Small intestine (tissue), 7 donors: Measurements from ENCODE around the gene FAM83C. TPM values are rescaled to one million over a fixed set of nuclear protein-coding genes. Genes with fewer than 3 reads are reported as not detected.
"Not testable (repeated sequence)": the region's sequence is repeated elsewhere in the genome, so short reads cannot be mapped to it uniquely, and the experiment has no call there.

Experiments
- DNase-seq, 2 donors: peaks; one replicate each; pipeline versions ENCODE4 v3.0.0 to v3.0.0-alpha.2; 2013
- FAIRE-seq: peaks from 2 replicates; lab custom pipeline; 2012; peaks lifted over from hg19 to GRCh38; lab: Jason Lieb, UNC
- H3K27ac ChIP-seq, 3 donors: one replicate each; pipeline ENCODE4 v1.5.1; 2013; ENCODE audit warnings: low read length in 2 of 3, mild to moderate bottlenecking in 2 of 3, control low read depth in 1 of 3, inconsistent platforms in 1 of 3, low read depth in 1 of 3, moderate library complexity in 1 of 3
- H3K27me3 ChIP-seq, 3 donors: one replicate each; pipeline ENCODE4 v1.6.1; 2013; ENCODE audit warnings: low read length in 3 of 3, inconsistent platforms in 1 of 3; ENCODE audit not compliant: control insufficient read depth in 3 of 3, insufficient read depth in 3 of 3
- H3K36me3 ChIP-seq, 3 donors: one replicate each; pipeline ENCODE4 v1.6.1; 2013; ENCODE audit warnings: low read length in 3 of 3, inconsistent platforms in 1 of 3, low read depth in 1 of 3, mild to moderate bottlenecking in 1 of 3, moderate library complexity in 1 of 3; ENCODE audit not compliant: control insufficient read depth in 3 of 3, insufficient read depth in 2 of 3
- H3K4me1 ChIP-seq, 3 donors: one replicate each; pipeline ENCODE4 v1.6.1; 2013; ENCODE audit warnings: low read length in 2 of 3, inconsistent platforms in 1 of 3, low read depth in 1 of 3, mild to moderate bottlenecking in 1 of 3, moderate library complexity in 1 of 3; ENCODE audit not compliant: control insufficient read depth in 3 of 3, insufficient read depth in 2 of 3
- H3K4me3 ChIP-seq, 3 donors: one replicate each; pipeline ENCODE4 v1.5.1; 2013; ENCODE audit warnings: low read length in 3 of 3, control low read depth in 1 of 3, inconsistent platforms in 1 of 3, low read depth in 1 of 3, mild to moderate bottlenecking in 1 of 3, moderate library complexity in 1 of 3
- H3K9me3 ChIP-seq, 2 donors: one replicate each; pipeline ENCODE4 v1.6.1; 2013; ENCODE audit warnings: low read depth in 1 of 2, low read length in 1 of 2; ENCODE audit not compliant: control insufficient read depth in 2 of 2, insufficient read depth in 1 of 2
- WGBS, 3 donors: extraction: QIAGEN DNeasy Blood & Tissue Kit; methylation state at CpG; one replicate each; pipeline ENCODE4 v1.1.7; 2013; 5-methylcytosine and 5-hydroxymethylcytosine counted together
- polyA plus RNA-seq, 4 donors: library from polyadenylated mRNA; stranded (reverse) in 3 of 4; unstranded in 1 of 4; fragments of 200-250 nt in 3 of 4; fragments of 120-200 nt in 1 of 4; gene quantifications; one replicate each; pipeline versions ENCODE4 v1.2.1 to v1.2.3, GENCODE V29; 2013
- donor health status: healthy with polysubstance abuse.
- donor health status: control.
- donor health status: control.
- donor health status: Bipolar disorder and iron deficiency.
- donor health status: healthy.

The FAM83C gene
- polyA plus RNA-seq, 4 donors, result 0.04 to 0.27 TPM; not detected in 2

GRCh38 chr20:35252598-35252997 lies 39.6 kb downstream of the FAM83C start:
- not testable (repeated sequence) for H3K27me3 ChIP-seq, H3K9me3 ChIP-seq, FAIRE-seq, H3K4me1 ChIP-seq, H3K4me3 ChIP-seq
- peak overlapping the region in 2 of 3 donors; percentile 80 to 84 for H3K27ac ChIP-seq
- 19 to 69% (median 50%) methylated on average over 1 to 2 of the region's 2 CpGs for WGBS, 3 donors
- peaks cover 0 to 14% (median 0%) of the 10 kb centered on the region in 3 donors for H3K36me3 ChIP-seq
- peak in 1 of 2 donors; percentile 71 for DNase-seq

- no peak for FAIRE-seq
- Histone ChIP-seq H3K27me3 (no peaks in the 10 kb centered on the region), H3K36me3 (peaks cover 0 to 14% (median 0%) of the 10 kb centered on the region in 3 donors), H3K27ac (peak overlapping the region in 2 of 3 donors; percentile 80 to 84), H3K4me1 (peaks cover 0 to 5% (median 3%) of the 10 kb centered on the region in 3 donors), H3K4me3 (no peak overlapping the region), H3K9me3 (no peaks in the 10 kb centered on the region)
- DNase-seq, result peak in 1 of 2 donors; percentile 52
- 39 to 56% (median 42%) methylated on average over 2 of the region's 2 CpGs for WGBS, 3 donors
These were observed 40.2 kb downstream of the FAM83C start for GRCh38 chr20:35252037-35252461.

- Histone ChIP-seq H3K27ac (peak overlapping the region in 2 of 3 donors; percentile 36 to 84), H3K4me3 (no peak overlapping the region), H3K4me1 (peaks cover 0 to 5% (median 3%) of the 10 kb centered on the region in 3 donors), H3K36me3 (peaks cover 0 to 14% (median 0%) of the 10 kb centered on the region in 3 donors), H3K27me3 (no peaks in the 10 kb centered on the region), H3K9me3 (no peaks in the 10 kb centered on the region)
- no peak for FAIRE-seq
- 75 to 88% (median 85%) methylated on average over 2 of the region's 2 CpGs for WGBS, 3 donors
- no peak for DNase-seq
These were observed 40.6 kb downstream of the FAM83C start for GRCh38 chr20:35251613-35251940.

GRCh38 chr20:35248641-35249475 lies 43.4 kb downstream of the FAM83C start:
- Histone ChIP-seq H3K4me1 (peaks cover 0 to 5% (median 3%) of the 10 kb centered on the region in 3 donors), H3K36me3 (peaks cover 0 to 8% (median 0%) of the 10 kb centered on the region in 3 donors), H3K9me3 (no peaks in the 10 kb centered on the region), H3K4me3 (no peak overlapping the region), H3K27ac (no peak overlapping the region), H3K27me3 (no peaks in the 10 kb centered on the region)
- 85 to 91% (median 89%) methylated on average over 9 of the region's 9 CpGs for WGBS, 3 donors
- DNase-seq (no peak), FAIRE-seq (no peak)

GRCh38 chr20:35246723-35247122 lies 45.5 kb downstream of the FAM83C start:
- WGBS, 3 donors, result 75 to 87% (median 80%) methylated on average over 12 of the region's 12 CpGs
- Histone ChIP-seq H3K9me3 (no peaks in the 10 kb centered on the region), H3K4me3 (no peak overlapping the region), H3K27ac (no peak overlapping the region), H3K36me3 (peaks cover 0 to 5% (median 0%) of the 10 kb centered on the region in 3 donors), H3K4me1 (peaks cover 0 to 4% (median 0%) of the 10 kb centered on the region in 3 donors), H3K27me3 (no peaks in the 10 kb centered on the region)
- DNase-seq, result peak; percentile 23 to 42
- FAIRE-seq, result no peak

- Histone ChIP-seq H3K4me3 (no peak overlapping the region), H3K27me3 (no peaks in the 10 kb centered on the region), H3K4me1 (no peaks in the 10 kb centered on the region), H3K27ac (no peak overlapping the region), H3K9me3 (no peaks in the 10 kb centered on the region), H3K36me3 (peaks cover 0 to 4% (median 0%) of the 10 kb centered on the region in 3 donors)
- no peak for FAIRE-seq
- no peak for DNase-seq
- WGBS, 3 donors, result 63 to 66% (median 64%) methylated on average over 2 of the region's 2 CpGs
These were observed 48.2 kb downstream of the FAM83C start for GRCh38 chr20:35243986-35244385.

- FAIRE-seq (no peak), DNase-seq (no peak)
- Histone ChIP-seq H3K27ac (no peak overlapping the region), H3K27me3 (no peaks in the 10 kb centered on the region), H3K9me3 (no peaks in the 10 kb centered on the region), H3K4me3 (no peak overlapping the region), H3K4me1 (no peaks in the 10 kb centered on the region), H3K36me3 (no peaks in the 10 kb centered on the region)
- WGBS, 3 donors, result 61 to 67% (median 67%) methylated on average over 2 of the region's 2 CpGs
These were observed 48.9 kb downstream of the FAM83C start for GRCh38 chr20:35243317-35243716.

GRCh38 chr20:35240811-35241293 lies 51.4 kb downstream of the FAM83C start:
- no peak for DNase-seq
- Histone ChIP-seq H3K4me3 (no peak overlapping the region), H3K27ac (no peak overlapping the region), H3K4me1 (no peaks in the 10 kb centered on the region), H3K36me3 (peaks cover 0 to 2% (median 0%) of the 10 kb centered on the region in 3 donors), H3K9me3 (peaks cover 0 to 4% of the 10 kb centered on the region in 2 donors), H3K27me3 (no peaks in the 10 kb centered on the region)
- WGBS, 3 donors, result 88 to 100% (median 92%) methylated on average over 2 of the region's 2 CpGs
- no peak for FAIRE-seq
